Kidney (tissue), 14 donors: Measurements from ENCODE around the gene PPP4R2. TPM values are rescaled to one million over a fixed set of nuclear protein-coding genes. Genes with fewer than 3 reads are reported as not detected.

ENCODE experiments used
- DNase-seq, 5 donors: peaks; one replicate each; pipeline ENCODE4 v3.0.0-alpha.2; 2013 to 2020
- FAIRE-seq: peaks from 2 replicates; lab custom pipeline; 2012; peaks lifted over from hg19 to GRCh38; lab: Jason Lieb, UNC
- H3K27ac ChIP-seq, 2 donors: one replicate each; pipeline ENCODE4 v1.7.0; 2013; ENCODE audit warnings: low read depth in 2 of 2, low read length in 2 of 2, inconsistent platforms in 1 of 2
- H3K27me3 ChIP-seq: one replicate; pipeline ENCODE4 v1.7.1; 2013; ENCODE audit warnings: low read length, inconsistent platforms; ENCODE audit not compliant: control insufficient read depth, insufficient read depth
- H3K36me3 ChIP-seq, 3 donors: one replicate each; pipeline versions ENCODE4 v1.7.0 to v1.7.1; 2013; ENCODE audit warnings: low read length in 3 of 3, control low read depth in 1 of 3, inconsistent platforms in 1 of 3; ENCODE audit not compliant: insufficient read depth in 3 of 3, control insufficient read depth in 2 of 3
- H3K4me1 ChIP-seq, 3 donors: one replicate each; pipeline versions ENCODE4 v1.7.0 to v1.7.1; 2013; ENCODE audit warnings: low read length in 3 of 3, inconsistent platforms in 1 of 3, low read depth in 1 of 3; ENCODE audit not compliant: control insufficient read depth in 2 of 3, insufficient read depth in 2 of 3
- H3K4me3 ChIP-seq, 3 donors: one replicate each; pipeline versions ENCODE4 v1.7.0 to v1.8.1; 2013; ENCODE audit warnings: low read length in 3 of 3, control low read depth in 1 of 3, inconsistent platforms in 1 of 3
- H3K9ac ChIP-seq, 3 donors: one replicate each; pipeline versions ENCODE4 v1.7.0 to v1.7.1; 2013; ENCODE audit warnings: low read length in 3 of 3, control low read depth in 1 of 3, inconsistent platforms in 1 of 3
- H3K9me3 ChIP-seq, 3 donors: one replicate each; pipeline versions ENCODE4 v1.7.0 to v1.7.1; 2013; ENCODE audit warnings: low read length in 3 of 3, control low read depth in 1 of 3, inconsistent platforms in 1 of 3; ENCODE audit not compliant: control insufficient read depth in 2 of 3, insufficient read depth in 1 of 3
- CTCF ChIP-seq: IDR thresholded peaks from 3 replicates; pipeline ENCODE4 v1.5.1; 2012; ENCODE audit warnings: mild to moderate bottlenecking, moderate library complexity, borderline replicate concordance; ENCODE audit not compliant: insufficient read depth; ENCODE audit errors: extremely low read depth
- intact Hi-C: fragments of 100-400 bp; cut with DNase I; formaldehyde crosslinking; loops from one replicate; pipeline ENCODE4 v1.11.1; 2022
- polyA plus RNA-seq: library from polyadenylated mRNA; stranded (reverse); fragments of 350-450 nt; fragmentation: Illumina TruSeq; extraction: RNeasy Lipid Tissue Mini Kit (QIAGEN cat#74804); gene quantifications from one replicate; pipeline ENCODE4 v1.2.3, GENCODE V29; 2014; ENCODE audit warnings: low read depth, low replicate concordance; ENCODE audit not compliant: insufficient read depth
- total RNA-seq: library from RNA; stranded (reverse); fragmentation: NEBNext Ultra II Directional; extraction: Animal tissue kit (Norgen Biotek cat#: 25700); gene quantifications from one replicate; pipeline ENCODE4 v1.2.1, GENCODE V29; 2021
- donor health status: control.
- donor health status: control.
- donor health status: control.
- donor health status: control.
- donor health status: control.
- donor health status: DM: yes; HTN: yes; CAD: no.
- donor health status: Normal renal cell carcinoma (clear cell type).

PPP4R2 gene
- total and polyA plus RNA-seq, 2 donors from 2014 or later, result 14.5 to 72.0 TPM

GRCh38 chr3:72953325-72953956 is 43.2 kb upstream of the PPP4R2 start:
- intact Hi-C loops, result no loop called here
- Histone ChIP-seq H3K4me3 (no peak overlapping the region), H3K9me3 (no peaks in the 10 kb centered on the region), H3K27me3 (no peaks in the 10 kb centered on the region), H3K4me1 (no peaks in the 10 kb centered on the region), H3K27ac (no peak overlapping the region), H3K36me3 (no peaks in the 10 kb centered on the region), H3K9ac (no peak overlapping the region)
- FAIRE-seq (no peak), DNase-seq (no peak)
- no peak for TF ChIP-seq CTCF

GRCh38 chr3:72957297-72957696 is 39.3 kb upstream of the PPP4R2 start:
- Histone ChIP-seq H3K9ac (no peak overlapping the region), H3K4me1 (no peaks in the 10 kb centered on the region), H3K4me3 (no peak overlapping the region), H3K9me3 (no peaks in the 10 kb centered on the region), H3K27me3 (no peaks in the 10 kb centered on the region), H3K27ac (no peak overlapping the region), H3K36me3 (no peaks in the 10 kb centered on the region)
- intact Hi-C loops, result no loop called here
- FAIRE-seq (no peak), DNase-seq (no peak)
- TF ChIP-seq CTCF, result no peak

GRCh38 chr3:72959336-72959735 is 37.3 kb upstream of the PPP4R2 start:
- Histone ChIP-seq H3K27ac (no peak overlapping the region), H3K4me1 (no peaks in the 10 kb centered on the region)

More at GRCh38 chr3:72959336-72959735, 37.3 kb upstream of the PPP4R2 start:
- intact Hi-C loops, result no loop called here
- no peak overlapping the region for H3K9ac ChIP-seq
- TF ChIP-seq CTCF, result no peak
- no peaks in the 10 kb centered on the region for H3K9me3 ChIP-seq
- no peak overlapping the region for H3K4me3 ChIP-seq
- H3K27me3 ChIP-seq, result no peaks in the 10 kb centered on the region
- DNase-seq (no peak), FAIRE-seq (no peak)
- no peaks in the 10 kb centered on the region for H3K36me3 ChIP-seq
